ENCODE results near the gene UACA. TPM values are rescaled to one million over a fixed set of nuclear protein-coding genes. Genes with fewer than 3 reads are reported as not detected.

Gene UACA
- polyA plus RNA-seq, 1 of the 3 experiments (the other 2 are of a cell fraction) = 35.9 TPM

- ChIA-PET POLR2A (no interaction called here), CTCF (interaction anchor here (1.2 kb wide), 1 partner anchor 46 kb away, joined by 3 read pairs; no protein-coding TSS in a partner anchor)
- H3K36me3 ChIP-seq (replicated peaks in 1 of 2; ENCODE audit: control insufficient read depth in 1 of 2, insufficient read depth in 2 of 2, low read length in 1 of 2) = no peaks in the 10 kb centered on the region
- H3K9ac ChIP-seq = peak overlapping the region; percentile 1; the same call in 1 of the 2 replicates
- peak overlapping the region; percentile 71 to 88; a peak in 3 of 4 replicates for H3K27ac ChIP-seq (ENCODE audit: low read depth in 2 of 2, low read length in 1 of 2)
- H3K9me2 ChIP-seq = no peaks in the 10 kb centered on the region
- H3K27me3 ChIP-seq (ENCODE audit: insufficient read depth) = no peaks in the 10 kb centered on the region
- H4K20me1 ChIP-seq (ENCODE audit: insufficient read depth) = peaks cover 7% of the 10 kb centered on the region
- no peak for TF ChIP-seq YY1 (IDR thresholded peaks at IDR 0.05; ENCODE audit: low read depth)
- no peak; the same call in 1 of the 2 replicates for TF ChIP-seq NFIC (IDR thresholded peaks at IDR 0.05; ENCODE audit: borderline replicate concordance)
- TF ChIP-seq TEAD4 (IDR thresholded peaks at IDR 0.05; ENCODE audit: borderline replicate concordance, insufficient read depth) = no peak
- peak; percentile 66 for TF ChIP-seq TCF12 (IDR thresholded peaks at IDR 0.05)
- no peak for TF ChIP-seq TAF1 (IDR thresholded peaks at IDR 0.05; ENCODE audit: borderline replicate concordance, low read depth, low read length)
- no peak for TF ChIP-seq EZH2phosphoT487 (IDR thresholded peaks at IDR 0.05; ENCODE audit: borderline replicate concordance, low read depth)
- no peak for TF ChIP-seq ZBTB33 (IDR thresholded peaks at IDR 0.05; ENCODE audit: borderline replicate concordance, low read depth)
- no peak for TF ChIP-seq RFX5 (IDR thresholded peaks at IDR 0.05; ENCODE audit: low read length)
- no peak for TF ChIP-seq MXI1 (IDR thresholded peaks at IDR 0.05; ENCODE audit: low read depth, low read length)
- peak; percentile 27; the same call in 1 of the 2 replicates for TF ChIP-seq JUND (IDR thresholded peaks at IDR 0.05)
- TF ChIP-seq CHD2 (IDR thresholded peaks at IDR 0.05; ENCODE audit: low read length, partially characterized antibody) = no peak
- peak; percentile 65 for TF ChIP-seq PBX3 (IDR thresholded peaks at IDR 0.05)
- TF ChIP-seq CTCF (IDR thresholded peaks at IDR 0.05) = no peak
- no peak; the same call in 1 of the 2 replicates for TF ChIP-seq POLR2AphosphoS5 (IDR thresholded peaks at IDR 0.05; ENCODE audit: low read depth, low read length)
- TF ChIP-seq MEF2A (IDR thresholded peaks at IDR 0.05; ENCODE audit: borderline replicate concordance, low read depth) = peak; percentile 57; the same call in 1 of the 2 replicates
- TF ChIP-seq EP300 (IDR thresholded peaks at IDR 0.05; ENCODE audit: borderline replicate concordance in 1 of 2, low read depth in 1 of 2, low read length in 1 of 2) = peak in 1 of 2 experiments; percentile 58; a peak in 1 of 4 replicates
- no peak for TF ChIP-seq MAX (IDR thresholded peaks at IDR 0.05; ENCODE audit: low read depth)
- peak overlapping the region; percentile 92; the same call in 1 of the 2 replicates for H3K4me2 ChIP-seq
- peaks cover 34% of the 10 kb centered on the region for H3F3A ChIP-seq (replicated peaks; ENCODE audit: insufficient read depth)
- H2AFZ ChIP-seq (ENCODE audit: low read depth) = peak overlapping the region; percentile 14; the same call in 1 of the 2 replicates
- DNase-seq = no peak
- H3K4me1 ChIP-seq (ENCODE audit: control insufficient read depth in 1 of 2, insufficient read depth in 2 of 2, low read depth in 1 of 2, low read length in 1 of 2) = peaks cover 4 to 18% of the 10 kb centered on the region in 2 experiments; a peak in 3 of 4 replicates
- peaks cover 26% of the 10 kb centered on the region for H3K79me2 ChIP-seq (ENCODE audit: insufficient read depth)
- H3K4me3 ChIP-seq (ENCODE audit: low read depth in 2 of 2, low read length in 1 of 2) = no peak overlapping the region
- H3K9me3 ChIP-seq = no peaks in the 10 kb centered on the region
Measured at GRCh38 chr15:70765504-70766281, 2.3 kb upstream of the UACA start.

Measured in SK-N-SH (cell line).